Right ventricle myocardium inferior (tissue), 1 donor: ENCODE results near the gene USPL1. TPM values are rescaled to one million over a fixed set of nuclear protein-coding genes. Genes with fewer than 3 reads are reported as not detected.

ENCODE experiments used
- total RNA-seq: library from RNA; stranded (reverse); fragmentation: NEBNext Ultra II Directional; extraction: Animal tissue kit (Norgen Biotek cat#: 25700); gene quantifications from one replicate; pipeline ENCODE4 v1.2.1, GENCODE V29; 2021
- donor health status: DM: no; HTN: yes; CAD: no; lungs with severe emphysema.

USPL1 gene
- total RNA-seq, 1 donor from 2014 or later = 10.3 TPM

Other genes starting within 250 kb of the USPL1 start
- gene UBE2L5, start 195.4 kb upstream of the USPL1 start, total RNA-seq = not detected
- gene HMGB1, start 152.0 kb upstream of the USPL1 start, total RNA-seq = 183 TPM
- gene ALOX5AP, start 117.6 kb downstream of the USPL1 start, total RNA-seq = 13.6 TPM